LNCaP clone FGC (cell line): ENCODE data around the gene NBDY.

ENCODE experiments used
- DNase-seq: peaks from one replicate; pipeline ENCODE4 v3.0.0-alpha.2; 2011; ENCODE audit warnings: low read depth
- H3K4me3 ChIP-seq: 2 replicates; pipeline ENCODE4 v1.5.1; 2011; ENCODE audit warnings: mild to moderate bottlenecking, low read depth, low read length, control low read depth
- CTCF ChIP-seq: IDR thresholded peaks from 2 replicates; pipeline ENCODE4 v1.5.1; 2012; ENCODE audit warnings: mild to moderate bottlenecking; ENCODE audit not compliant: control insufficient read depth, insufficient read depth; ENCODE audit errors: extremely low read depth

NBDY gene

GRCh38 chrX:56736219-56736618 lies 7.2 kb downstream of the NBDY start:
- no peak for TF ChIP-seq CTCF
- no peak for DNase-seq
- H3K4me3 ChIP-seq, result no peak overlapping the region

DNA sequence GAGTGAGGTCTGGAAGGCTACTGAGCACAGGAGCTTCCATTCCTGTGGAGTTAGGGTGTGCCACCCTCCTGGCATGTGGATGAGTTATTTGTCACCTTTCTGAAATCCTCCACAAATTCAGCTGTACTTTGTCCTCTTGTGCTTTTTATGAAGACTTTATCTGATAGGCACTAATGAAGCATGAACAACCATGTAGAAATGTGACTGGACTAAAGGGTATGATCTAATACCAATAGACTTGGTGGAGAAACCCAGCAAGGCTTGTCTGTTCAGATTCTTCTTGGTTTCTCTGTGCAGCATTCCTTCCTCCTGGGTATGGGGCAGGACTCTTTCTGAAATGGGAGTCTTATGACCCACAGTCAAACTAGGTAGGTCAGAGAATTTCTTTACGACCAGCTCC lies 9.6 kb downstream of the NBDY start:
- no peak overlapping the region for H3K4me3 ChIP-seq
- TF ChIP-seq CTCF, result no peak
- no peak for DNase-seq

- TF ChIP-seq CTCF, result no peak
- no peak for DNase-seq
- H3K4me3 ChIP-seq, result no peak overlapping the region
Observed at GRCh38 chrX:56744996-56745395, 16.0 kb downstream of the NBDY start.

GRCh38 chrX:56746996-56747395 lies 18.0 kb downstream of the NBDY start:
- H3K4me3 ChIP-seq, result no peak overlapping the region
- TF ChIP-seq CTCF, result no peak
- DNase-seq, result peak; percentile 42

GRCh38 chrX:56751071-56751470 lies 22.0 kb downstream of the NBDY start:
- no peak for DNase-seq
- no peak overlapping the region for H3K4me3 ChIP-seq
- no peak for TF ChIP-seq CTCF

- DNase-seq, result no peak
- no peak overlapping the region for H3K4me3 ChIP-seq
Observed at GRCh38 chrX:56757327-56757726, 28.3 kb downstream of the NBDY start.

GRCh38 chrX:56758456-56758855 lies 29.4 kb downstream of the NBDY start:
- TF ChIP-seq CTCF, result no peak
- H3K4me3 ChIP-seq, result no peak overlapping the region

More at GRCh38 chrX:56757327-56757726, 28.3 kb downstream of the NBDY start:
- no peak for TF ChIP-seq CTCF

More at GRCh38 chrX:56758456-56758855, 29.4 kb downstream of the NBDY start:
- no peak for DNase-seq
